ENCODE data around the gene TRAF3IP3.

DNA sequence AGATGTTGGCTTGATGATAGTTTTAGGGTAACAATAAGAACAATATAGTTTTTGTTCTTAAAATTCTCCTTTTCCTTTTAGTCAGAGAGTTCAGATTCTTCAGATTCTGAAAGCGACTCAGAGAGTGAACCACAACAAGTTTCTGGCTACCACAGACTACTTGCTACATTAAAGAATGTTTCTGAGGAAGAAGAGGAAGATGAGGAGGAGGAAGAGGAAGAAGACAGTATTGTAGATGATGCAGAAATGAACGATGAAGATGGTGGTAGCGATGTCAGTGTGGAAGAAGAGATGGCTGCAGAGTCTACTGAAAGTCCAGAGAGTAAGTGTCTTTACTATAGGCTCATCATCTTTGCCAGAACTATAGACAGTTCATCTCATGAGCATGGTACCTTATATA lies 74.9 kb downstream of the TRAF3IP3 start:
- no peak for TF ChIP-seq GATA3 (IDR thresholded peaks at IDR 0.05; ENCODE audit: low read depth, low read length)
- TF ChIP-seq GATA2 (IDR thresholded peaks at IDR 0.05; ENCODE audit: low read depth, low read length), result no peak

Measured in SH-SY5Y (cell line).